NCI-H146 (cell line): ENCODE measurements around the gene FXYD2.

Source experiments
- DNase-seq: peaks from one replicate; lab custom pipeline; 2025; lab: John Stamatoyannopoulos, UW

The FXYD2 gene

DNA sequence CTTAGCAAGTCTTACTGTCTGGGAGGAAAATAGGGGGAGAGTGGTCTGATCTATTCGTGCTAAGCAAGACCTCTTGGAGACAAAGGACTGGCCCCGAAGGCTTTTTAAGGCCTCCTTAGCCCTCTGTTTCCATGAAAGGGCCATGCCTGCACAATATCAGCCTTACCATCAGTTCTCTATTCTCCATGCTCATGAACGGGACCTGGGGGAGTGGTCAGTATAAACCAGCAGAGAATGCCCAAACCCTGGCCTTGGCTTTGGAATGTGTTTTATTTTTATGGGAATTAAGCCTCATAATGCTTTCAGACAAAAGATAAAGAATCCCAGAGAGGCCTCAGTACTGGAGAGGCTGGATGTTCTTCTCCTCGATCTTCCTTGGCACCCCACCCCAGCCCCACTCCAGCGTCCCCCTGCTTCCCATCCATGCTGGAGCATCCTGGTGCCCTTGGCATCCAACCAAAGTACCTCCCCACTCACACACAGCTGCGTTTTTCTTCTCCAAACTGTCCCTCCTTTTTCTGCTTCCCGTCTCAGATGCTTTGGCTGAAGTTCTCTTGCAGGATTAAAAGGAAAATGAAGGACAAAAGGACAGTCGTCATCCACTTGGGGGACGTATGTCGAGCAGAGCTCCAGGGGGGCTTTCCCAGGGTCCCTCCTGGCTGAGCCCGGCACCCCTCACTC is 33.3 kb upstream of the FXYD2 start:
- no peak for DNase-seq

DNA sequence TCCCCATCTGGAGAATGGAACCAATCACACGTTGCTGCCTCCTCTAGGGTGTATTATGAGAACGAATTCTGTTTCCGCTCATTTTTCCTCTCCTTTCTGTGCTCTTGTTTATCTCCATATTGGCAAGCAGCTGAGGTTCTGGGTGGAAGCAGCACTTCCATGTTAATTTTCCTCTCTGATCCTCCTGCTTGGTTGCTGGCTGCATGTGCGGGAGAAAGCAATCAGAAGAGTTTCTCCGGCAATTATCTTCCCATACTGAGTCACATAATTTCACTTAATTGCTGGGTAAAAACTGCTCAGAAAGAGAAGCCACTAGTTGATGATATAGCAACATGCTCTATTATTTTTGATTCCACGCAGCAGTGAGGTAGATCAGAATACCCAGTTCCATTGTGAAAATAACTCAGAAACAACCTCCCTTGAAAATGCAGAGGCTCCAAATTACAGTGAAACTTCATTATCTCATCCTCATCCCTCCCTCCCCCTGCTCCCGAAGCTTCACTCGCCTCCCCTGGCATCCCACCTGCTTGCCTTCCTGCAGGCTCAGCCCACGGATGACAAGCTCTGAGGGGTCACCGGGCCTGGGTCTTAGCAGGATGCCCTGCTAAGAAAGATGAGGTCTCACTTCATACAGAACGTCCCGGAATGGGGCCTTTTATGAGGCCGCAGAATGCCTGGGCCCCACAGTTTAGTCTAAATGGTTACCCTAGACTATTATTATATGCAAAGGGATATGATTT is 31.5 kb upstream of the FXYD2 start:
- DNase-seq: peak; percentile 45

- DNase-seq: no peak
Measured at GRCh38 chr11:117855186-117855845, 30.8 kb upstream of the FXYD2 start.

DNA sequence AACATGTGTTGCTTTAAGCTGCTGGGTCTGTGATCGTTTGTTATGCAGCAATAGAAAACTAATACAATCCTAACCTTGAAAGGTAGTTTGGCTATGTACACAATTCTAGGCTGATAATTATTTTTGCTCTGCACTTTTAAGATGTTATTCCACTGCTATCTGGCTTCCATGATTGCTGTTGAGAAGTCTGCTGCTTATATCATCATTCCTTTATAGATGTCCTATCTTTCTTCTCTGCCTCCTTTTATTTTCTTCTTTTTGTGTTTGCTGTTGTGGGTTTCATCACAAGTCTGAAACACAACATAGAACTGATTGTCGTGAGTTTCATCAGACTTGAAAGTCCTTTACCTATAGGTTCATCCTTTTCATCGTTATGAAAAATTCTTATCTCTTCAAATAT is 27.8 kb upstream of the FXYD2 start:
- no peak for DNase-seq

GRCh38 chr11:117851852-117852251 is 27.3 kb upstream of the FXYD2 start:
- DNase-seq: no peak

DNA sequence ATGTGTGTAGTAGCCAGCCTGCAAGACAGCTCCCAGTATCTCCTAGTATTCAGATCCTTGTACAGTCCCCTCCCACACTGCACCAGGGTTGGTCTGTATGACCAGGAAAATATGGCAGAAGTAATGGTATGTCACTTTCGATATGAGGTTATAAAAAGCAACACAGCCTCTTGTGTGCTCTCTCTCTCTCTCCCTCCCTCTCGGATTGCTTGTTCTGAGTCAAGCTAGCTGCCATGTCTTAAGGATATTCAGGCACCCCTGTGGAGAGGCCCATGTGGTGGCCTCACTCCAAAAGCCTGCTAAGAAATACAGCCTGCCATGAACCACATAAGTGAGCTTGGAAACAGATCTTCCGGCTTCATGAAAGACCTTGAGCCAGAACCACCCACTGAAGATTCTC is 26.6 kb upstream of the FXYD2 start:
- no peak for DNase-seq

DNA sequence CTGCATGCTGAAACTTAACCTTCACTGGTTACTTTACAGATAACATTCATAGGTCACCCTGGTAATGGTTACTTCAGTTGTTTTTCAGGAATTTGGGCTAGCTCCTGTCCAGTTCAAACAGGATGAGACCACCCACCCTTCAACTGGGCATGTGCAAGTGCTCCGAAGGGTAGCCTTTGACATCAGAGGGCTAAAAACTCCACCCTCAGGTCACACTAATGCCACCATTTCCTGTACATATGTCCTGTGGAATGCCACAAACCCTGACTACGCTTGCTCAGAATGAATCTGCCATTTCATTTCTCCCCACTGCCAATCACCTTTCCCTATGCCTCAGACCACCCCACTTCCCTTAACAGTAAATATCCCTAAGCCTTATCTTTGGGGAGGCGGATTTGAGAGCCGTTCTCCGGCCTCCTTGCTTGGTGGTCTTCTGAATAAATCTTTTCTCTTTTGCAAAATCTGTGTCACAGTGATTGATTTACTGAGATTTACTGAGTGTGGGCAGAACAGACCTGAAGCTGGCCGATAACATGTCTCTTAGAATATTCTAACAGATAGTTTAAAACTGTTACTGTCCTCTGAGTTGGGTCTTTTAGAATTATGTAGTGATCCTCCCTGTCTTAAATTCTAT is 25.4 kb upstream of the FXYD2 start:
- DNase-seq: no peak

GRCh38 chr11:117843666-117844484 is 19.3 kb upstream of the FXYD2 start:
- peak; percentile 52 for DNase-seq

GRCh38 chr11:117842131-117842941 is 17.8 kb upstream of the FXYD2 start:
- no peak for DNase-seq

GRCh38 chr11:117841551-117842031 is 17.0 kb upstream of the FXYD2 start:
- DNase-seq: no peak

DNA sequence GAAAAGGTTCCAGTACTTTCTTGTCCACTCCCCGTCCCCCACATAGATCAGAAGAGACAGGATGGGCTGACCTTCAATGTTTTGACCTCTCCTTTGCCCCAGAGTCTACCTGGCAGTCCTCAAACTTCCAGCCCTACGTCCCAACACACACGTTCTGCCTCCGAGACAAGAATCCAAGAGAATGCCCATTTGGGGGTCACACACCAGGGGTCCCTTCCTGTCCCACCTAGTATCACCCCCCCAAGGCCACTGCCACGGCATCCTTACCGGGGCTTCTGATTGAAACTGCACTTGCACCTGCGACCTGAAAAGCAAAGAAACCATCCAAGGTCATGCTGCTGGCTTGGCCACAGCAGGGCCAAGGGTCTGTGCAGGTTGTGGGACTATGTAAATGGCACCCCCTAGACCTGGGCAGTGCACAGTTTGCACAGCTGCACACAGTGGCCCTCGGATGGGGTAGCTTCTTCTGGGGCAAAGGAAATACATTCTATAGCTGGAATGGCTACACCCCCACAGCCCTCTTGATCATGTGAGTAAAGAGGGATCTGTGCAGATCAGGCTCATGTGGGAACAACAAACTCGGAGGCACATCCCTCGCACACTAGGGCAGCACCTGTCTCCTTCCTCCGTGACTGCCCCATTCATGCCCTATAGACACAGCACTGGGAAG is 16.5 kb upstream of the FXYD2 start:
- no peak for DNase-seq

DNA sequence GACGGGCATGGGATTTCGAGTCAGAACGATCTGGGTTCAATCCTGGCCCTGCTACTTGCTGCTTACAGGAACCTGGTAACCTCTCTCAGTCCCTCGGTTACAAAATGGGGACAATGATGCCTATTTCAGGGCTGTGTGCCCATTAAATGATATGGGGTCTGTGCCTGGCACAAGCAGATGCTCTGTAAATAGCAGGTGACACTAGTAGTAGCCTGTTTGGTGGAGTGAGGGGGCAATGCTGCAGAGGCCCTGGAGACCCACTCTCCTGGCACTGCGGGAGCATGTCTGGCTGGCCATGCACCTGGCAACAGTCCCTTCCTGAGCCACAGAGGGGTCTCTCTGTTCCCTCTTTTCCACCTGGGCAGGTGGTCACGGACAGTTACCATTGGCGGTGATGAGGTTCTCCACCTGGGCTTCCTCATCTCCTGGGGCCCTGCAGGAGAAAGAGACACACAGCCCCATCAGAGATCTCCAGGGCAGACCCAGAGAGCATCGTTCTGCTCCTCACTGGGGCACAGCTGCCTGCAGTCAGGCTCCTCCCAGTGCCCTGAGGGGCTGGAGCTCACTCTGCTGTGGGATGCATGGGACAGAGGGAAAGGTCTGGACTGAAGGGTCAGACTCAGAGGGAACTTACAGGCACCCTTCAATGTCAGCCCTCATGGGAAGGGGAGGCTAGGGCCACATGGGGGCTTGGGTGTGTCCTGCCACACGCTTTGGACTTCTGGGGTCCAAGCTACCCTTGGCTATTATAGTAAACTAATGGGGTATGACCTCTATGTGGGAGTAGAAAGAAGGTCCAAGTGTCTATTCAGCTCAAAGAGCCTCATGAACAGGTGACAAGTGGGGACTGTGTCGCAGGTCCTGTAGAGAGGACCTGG is 15.6 kb upstream of the FXYD2 start:
- DNase-seq: no peak

- DNase-seq: no peak
Measured at GRCh38 chr11:117839380-117839881, 14.9 kb upstream of the FXYD2 start.

DNA sequence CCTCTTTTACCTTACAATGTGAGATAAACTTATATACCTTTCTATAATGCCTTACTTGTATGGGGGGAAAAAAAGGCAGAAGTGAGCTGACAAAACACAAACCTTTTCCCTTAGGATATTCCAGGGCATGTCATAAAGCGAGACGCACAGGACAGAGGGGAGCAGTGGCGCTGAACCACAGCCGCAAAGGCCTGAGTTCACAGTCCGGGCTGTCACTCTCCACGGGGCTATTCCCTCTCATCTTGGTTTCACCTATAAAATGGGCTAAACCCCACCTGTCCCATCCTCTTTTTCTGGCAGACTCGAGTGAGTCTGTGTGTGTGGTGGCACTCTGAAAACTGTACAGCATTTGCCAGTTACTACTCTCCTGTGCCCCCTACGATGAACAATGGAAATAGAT is 14.4 kb upstream of the FXYD2 start:
- DNase-seq: no peak

GRCh38 chr11:117837791-117838190 is 13.2 kb upstream of the FXYD2 start:
- no peak for DNase-seq

GRCh38 chr11:117837070-117837776 is 12.7 kb upstream of the FXYD2 start:
- DNase-seq: no peak

GRCh38 chr11:117836077-117836960 is 11.8 kb upstream of the FXYD2 start:
- DNase-seq: no peak
